CD4-positive, alpha-beta T cell (primary cell): ENCODE results near the gene PCDH9. TPM values are rescaled to one million over a fixed set of nuclear protein-coding genes. Genes with fewer than 3 reads are reported as not detected.

Source experiments
- ATAC-seq: fragments of 200-7000 bp; cut with Tn5 transposase; one replicate; pipeline ENCODE4 v1.10.0; 2022; ENCODE audit warnings: mild to moderate bottlenecking; ENCODE audit not compliant: poor library complexity
- CTCF ChIA-PET: fragments of 350-600 bp; sonication (Branson Sonifier 250); formaldehyde crosslinking; loops from one replicate; lab custom pipeline; 2021; ENCODE audit warnings: antibody characterized with exemption, inconsistent platforms; lab: Charles Lee
- POLR2A ChIA-PET: fragments of 350-600 bp; sonication (Branson Sonifier 250); formaldehyde crosslinking; loops from one replicate; lab custom pipeline; 2021; ENCODE audit warnings: antibody characterized with exemption, inconsistent platforms; lab: Charles Lee
- DNase-seq, 14 experiments: peaks; one replicate each; pipeline ENCODE4 v3.0.0-alpha.2; 2013 to 2020; ENCODE audit warnings: mixed read lengths in 2 of 14
- H3K27ac ChIP-seq, 2 donors: one replicate each; pipeline versions ENCODE4 v1.5.1 to v1.7.0; 2013; ENCODE audit warnings: low read length in 2 of 2, low read depth in 1 of 2, mild to moderate bottlenecking in 1 of 2
- H3K27me3 ChIP-seq, 2 experiments: 1 replicate in 1 of 2; 2 replicates in 1 of 2; pipeline versions ENCODE4 v1.6.1 to v1.7.0; 2013; ENCODE audit warnings: low read length in 2 of 2, control low read depth in 1 of 2, mild to moderate bottlenecking in 1 of 2, moderate library complexity in 1 of 2; ENCODE audit not compliant: insufficient read depth in 2 of 2, control insufficient read depth in 1 of 2
- H3K36me3 ChIP-seq: one replicate; pipeline ENCODE4 v1.6.1; 2013; ENCODE audit warnings: low read length, control low read depth; ENCODE audit not compliant: insufficient read depth
- H3K4me1 ChIP-seq: one replicate; pipeline ENCODE4 v1.6.1; 2013; ENCODE audit warnings: low read length, control low read depth; ENCODE audit not compliant: insufficient read depth
- H3K4me3 ChIP-seq: one replicate; pipeline ENCODE4 v1.5.1; 2013; ENCODE audit warnings: mild to moderate bottlenecking, low read length, moderate library complexity
- H3K9me3 ChIP-seq, 2 experiments: 1 replicate in 1 of 2; 2 replicates in 1 of 2; pipeline versions ENCODE4 v1.6.1 to v1.7.0; 2013; ENCODE audit warnings: low read length in 2 of 2, mild to moderate bottlenecking in 2 of 2, control low read depth in 1 of 2, moderate library complexity in 1 of 2; ENCODE audit not compliant: control insufficient read depth in 1 of 2, insufficient read depth in 1 of 2
- H3K27ac Mint-ChIP-seq: one replicate; pipeline ENCODE4 v1.8.0; 2020; ENCODE audit warnings: mixed read lengths
- H3K27me3 Mint-ChIP-seq: one replicate; pipeline ENCODE4 v1.8.0; 2021; ENCODE audit warnings: mixed read lengths
- H3K36me3 Mint-ChIP-seq: one replicate; pipeline ENCODE4 v1.8.0; 2021; ENCODE audit warnings: low read depth, mixed read lengths
- H3K4me1 Mint-ChIP-seq: one replicate; pipeline ENCODE4 v1.8.0; 2021; ENCODE audit warnings: low read depth, mixed read lengths
- H3K4me3 Mint-ChIP-seq: one replicate; pipeline ENCODE4 v1.8.0; 2020; ENCODE audit warnings: mild to moderate bottlenecking, mixed read lengths
- H3K9me3 Mint-ChIP-seq: one replicate; pipeline ENCODE4 v1.8.0; 2020; ENCODE audit warnings: mixed read lengths
- intact Hi-C, 2 experiments: fragments of 100-400 bp; cut with DNase I in 1 of 2; cut with micrococcal nuclease in 1 of 2; formaldehyde crosslinking; loops; one replicate each; pipeline versions ENCODE4 v1.15.1 to v1.9.0; 2023 to 2025; cut with DNase I, micrococcal nuclease
- total RNA-seq, 174 experiments: library from RNA in 2 of 174; stranded (reverse) in 2 of 174; gene quantifications; one replicate each; pipeline ENCODE4 v1.2.3 and lab custom pipeline; 2021 to 2026
- TF ChIP-seq, protein P1 (sequence below): fragments of 200-600 bp; IDR thresholded peaks from one replicate; pipeline ENCODE4 v1.8.0; 2022; ENCODE audit warnings: antibody characterized with exemption, mild to moderate bottlenecking

Gene PCDH9
- total RNA-seq, 2 experiments from 2014 or later: 0.08 to 0.19 TPM

DNA sequence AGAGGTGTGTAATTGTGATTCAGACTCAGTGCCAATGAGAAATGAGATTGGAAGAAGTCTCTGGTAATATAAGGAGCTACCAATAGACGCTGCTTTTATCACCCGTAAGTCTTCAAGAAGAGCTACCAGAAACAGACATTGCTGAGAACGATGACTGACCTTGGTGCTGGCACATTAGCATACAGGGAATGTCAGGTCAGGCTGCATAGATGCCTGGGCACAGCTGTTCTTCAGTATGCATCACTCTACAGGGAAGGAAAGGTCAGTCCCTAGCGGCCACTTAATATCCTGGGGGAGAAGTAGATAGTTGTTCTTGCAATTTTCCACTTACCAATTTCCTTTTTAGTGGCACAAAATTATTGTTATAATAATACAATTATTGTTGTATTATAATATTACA lies 380.4 kb downstream of the PCDH9 start:
- no peak overlapping the region for H3K4me3 ChIP-seq
- intact Hi-C loops: no loop called here
- no peak for ATAC-seq
- Mint-ChIP-seq H3K9me3 (peaks cover 5% of the 10 kb centered on the region), H3K36me3 (no peaks in the 10 kb centered on the region), H3K4me1 (no peaks in the 10 kb centered on the region), H3K27ac (no peak overlapping the region), H3K27me3 (no peaks in the 10 kb centered on the region), H3K4me3 (no peak overlapping the region)
- CTCF ChIA-PET: no interaction called here
- no peak overlapping the region for H3K27ac ChIP-seq
- TF ChIP-seq, protein P1, sequence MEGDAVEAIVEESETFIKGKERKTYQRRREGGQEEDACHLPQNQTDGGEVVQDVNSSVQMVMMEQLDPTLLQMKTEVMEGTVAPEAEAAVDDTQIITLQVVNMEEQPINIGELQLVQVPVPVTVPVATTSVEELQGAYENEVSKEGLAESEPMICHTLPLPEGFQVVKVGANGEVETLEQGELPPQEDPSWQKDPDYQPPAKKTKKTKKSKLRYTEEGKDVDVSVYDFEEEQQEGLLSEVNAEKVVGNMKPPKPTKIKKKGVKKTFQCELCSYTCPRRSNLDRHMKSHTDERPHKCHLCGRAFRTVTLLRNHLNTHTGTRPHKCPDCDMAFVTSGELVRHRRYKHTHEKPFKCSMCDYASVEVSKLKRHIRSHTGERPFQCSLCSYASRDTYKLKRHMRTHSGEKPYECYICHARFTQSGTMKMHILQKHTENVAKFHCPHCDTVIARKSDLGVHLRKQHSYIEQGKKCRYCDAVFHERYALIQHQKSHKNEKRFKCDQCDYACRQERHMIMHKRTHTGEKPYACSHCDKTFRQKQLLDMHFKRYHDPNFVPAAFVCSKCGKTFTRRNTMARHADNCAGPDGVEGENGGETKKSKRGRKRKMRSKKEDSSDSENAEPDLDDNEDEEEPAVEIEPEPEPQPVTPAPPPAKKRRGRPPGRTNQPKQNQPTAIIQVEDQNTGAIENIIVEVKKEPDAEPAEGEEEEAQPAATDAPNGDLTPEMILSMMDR: no peak
- DNase-seq: no peak
- peaks cover 0 to 18% of the 10 kb centered on the region in 2 experiments for H3K9me3 ChIP-seq
- no peaks in the 10 kb centered on the region for H3K36me3 ChIP-seq
- H3K4me1 ChIP-seq: no peaks in the 10 kb centered on the region
- no peaks in the 10 kb centered on the region for H3K27me3 ChIP-seq
- POLR2A ChIA-PET: no interaction called here

DNA sequence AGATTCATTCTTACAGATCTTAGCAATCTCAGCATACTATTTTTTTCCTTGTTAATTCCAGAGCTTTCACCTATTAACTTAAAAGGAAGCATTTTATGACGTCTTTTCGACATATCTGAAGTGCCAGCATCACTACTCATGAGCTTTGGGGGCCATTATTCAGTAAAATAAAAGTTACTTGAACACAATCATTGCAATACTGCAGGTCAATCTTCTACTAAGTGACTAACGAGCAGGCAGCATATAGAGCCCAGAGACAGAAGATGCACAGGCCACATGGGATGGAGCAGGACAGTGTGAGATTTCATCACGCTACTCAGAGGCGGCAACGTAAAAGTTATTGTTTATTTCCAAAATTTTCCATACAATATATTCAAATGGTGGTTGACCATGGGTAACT lies 382.6 kb downstream of the PCDH9 start:
- ChIA-PET POLR2A (no interaction called here), CTCF (no interaction called here)
- Mint-ChIP-seq H3K27me3 (no peaks in the 10 kb centered on the region), H3K36me3 (no peaks in the 10 kb centered on the region), H3K4me3 (no peak overlapping the region), H3K4me1 (no peaks in the 10 kb centered on the region), H3K9me3 (peaks cover 5% of the 10 kb centered on the region), H3K27ac (no peak overlapping the region)
- no peak for ATAC-seq
- Histone ChIP-seq H3K9me3 (peaks cover 0 to 18% of the 10 kb centered on the region in 2 experiments), H3K4me1 (no peaks in the 10 kb centered on the region), H3K27ac (no peak overlapping the region), H3K27me3 (no peaks in the 10 kb centered on the region), H3K36me3 (no peaks in the 10 kb centered on the region), H3K4me3 (no peak overlapping the region)
- intact Hi-C loops: no loop called here
- TF ChIP-seq, protein P1: no peak
- no peak for DNase-seq

GRCh38 chr13:66845393-66845792 lies 384.7 kb downstream of the PCDH9 start:
- ATAC-seq: no peak
- DNase-seq: no peak
- Histone ChIP-seq H3K27ac (no peak overlapping the region), H3K27me3 (no peaks in the 10 kb centered on the region), H3K9me3 (peaks cover 0 to 18% of the 10 kb centered on the region in 2 experiments), H3K4me3 (no peak overlapping the region), H3K4me1 (no peaks in the 10 kb centered on the region), H3K36me3 (no peaks in the 10 kb centered on the region)
- Mint-ChIP-seq H3K27me3 (no peaks in the 10 kb centered on the region), H3K4me3 (no peak overlapping the region), H3K9me3 (no peaks in the 10 kb centered on the region), H3K27ac (no peak overlapping the region), H3K36me3 (no peaks in the 10 kb centered on the region), H3K4me1 (no peaks in the 10 kb centered on the region)
- TF ChIP-seq, protein P1: no peak
- intact Hi-C loops: no loop called here
- POLR2A ChIA-PET: no interaction called here
- CTCF ChIA-PET: no interaction called here
